SK-N-DZ (cell line): Measurements from ENCODE around the gene EDC3.

Source experiments
- DNase-seq: peaks from one replicate; pipeline ENCODE4 v3.0.0-alpha.2; 2015; ENCODE audit warnings: low spot score

Gene EDC3

DNA sequence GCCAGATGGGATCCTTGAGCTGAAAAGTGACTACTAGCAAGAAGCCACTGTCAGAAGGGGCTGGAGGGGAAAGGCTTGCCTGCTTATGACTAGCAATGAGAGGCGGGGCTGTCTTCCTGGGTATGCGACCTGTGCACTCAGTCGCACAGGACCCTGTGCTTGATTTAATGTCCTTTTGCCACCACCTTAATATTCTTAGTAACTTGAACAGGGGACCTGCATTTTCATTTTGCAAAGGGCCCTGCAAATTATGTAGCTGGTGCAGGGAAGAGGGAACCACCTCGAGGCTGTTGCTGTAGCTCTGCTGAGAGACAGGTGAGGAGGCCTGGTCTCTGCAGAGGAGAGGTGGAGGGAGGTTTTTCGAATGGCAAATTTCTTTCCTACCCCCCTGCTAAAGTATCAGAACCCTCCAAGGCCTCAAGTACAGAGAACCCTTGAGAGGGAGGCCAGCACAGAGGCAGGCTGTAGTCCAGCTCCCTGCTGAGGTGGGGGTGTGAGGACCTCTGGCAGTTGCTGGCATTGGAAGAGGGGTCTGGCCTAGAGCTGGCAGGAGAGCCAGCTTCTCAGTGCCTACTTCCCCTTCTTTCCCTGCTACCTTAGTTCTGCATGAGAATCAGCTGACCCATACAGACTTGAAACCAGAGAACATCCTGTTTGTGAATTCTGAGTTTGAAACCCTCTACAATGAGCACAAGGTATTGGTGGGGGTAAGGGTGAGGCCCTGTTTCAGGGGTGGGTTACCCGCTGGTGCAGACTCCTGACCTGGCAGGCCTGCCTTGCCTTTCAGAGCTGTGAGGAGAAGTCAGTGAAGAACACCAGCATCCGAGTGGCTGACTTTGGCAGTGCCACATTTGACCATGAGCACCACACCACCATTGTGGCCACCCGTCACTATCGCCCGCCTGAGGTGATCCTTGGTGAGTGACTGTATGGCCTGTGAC lies 68.8 kb downstream of the EDC3 start:
- DNase-seq: no peak

GRCh38 chr15:74626336-74626735 lies 69.5 kb downstream of the EDC3 start:
- DNase-seq: no peak

DNA sequence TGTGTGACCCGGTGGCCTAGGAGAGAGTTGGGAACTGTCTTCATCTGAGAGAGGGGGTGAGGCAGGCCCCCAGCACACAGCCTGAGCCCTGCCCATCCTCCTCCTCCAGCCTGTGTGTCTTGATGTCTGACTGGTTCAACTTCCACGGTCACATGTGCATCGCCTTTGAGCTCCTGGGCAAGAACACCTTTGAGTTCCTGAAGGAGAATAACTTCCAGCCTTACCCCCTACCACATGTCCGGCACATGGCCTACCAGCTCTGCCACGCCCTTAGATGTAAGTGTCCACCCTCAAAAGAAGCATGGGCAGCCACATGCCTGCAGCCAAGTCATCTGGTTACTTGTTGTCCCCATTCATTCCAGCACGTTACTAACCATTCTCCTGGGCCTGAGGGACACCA lies 70.1 kb downstream of the EDC3 start:
- no peak for DNase-seq

DNA sequence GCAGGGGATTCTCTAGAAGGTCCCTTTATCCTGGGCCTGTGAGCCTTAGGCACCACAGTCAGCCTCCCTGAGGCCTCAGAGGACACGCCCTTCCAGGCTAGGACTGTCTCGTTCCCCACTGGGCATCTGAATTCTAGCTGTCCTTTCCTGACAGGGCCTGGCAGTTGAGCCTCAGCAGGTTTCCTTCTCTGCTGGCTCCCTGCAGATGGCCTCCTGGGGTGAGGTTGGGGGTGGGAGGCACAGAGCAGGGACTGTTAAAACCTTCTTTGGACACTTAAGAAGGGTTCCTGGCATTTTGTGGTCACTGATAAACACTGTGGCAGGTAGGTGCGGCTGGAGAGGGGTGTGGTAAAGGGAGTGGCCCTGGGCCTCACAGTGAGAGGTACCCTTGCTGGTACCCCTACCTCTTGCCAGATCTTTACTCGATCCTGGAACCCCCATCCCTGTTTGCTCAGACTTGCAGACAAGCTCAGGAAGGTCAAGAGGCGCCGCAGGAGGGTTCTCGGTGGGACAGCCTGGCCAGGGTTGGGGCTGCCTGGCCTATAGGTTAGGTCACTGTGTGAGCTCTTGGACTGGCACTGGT lies 71.7 kb downstream of the EDC3 start:
- no peak for DNase-seq

GRCh38 chr15:74622758-74623157 lies 73.1 kb downstream of the EDC3 start:
- no peak for DNase-seq

DNA sequence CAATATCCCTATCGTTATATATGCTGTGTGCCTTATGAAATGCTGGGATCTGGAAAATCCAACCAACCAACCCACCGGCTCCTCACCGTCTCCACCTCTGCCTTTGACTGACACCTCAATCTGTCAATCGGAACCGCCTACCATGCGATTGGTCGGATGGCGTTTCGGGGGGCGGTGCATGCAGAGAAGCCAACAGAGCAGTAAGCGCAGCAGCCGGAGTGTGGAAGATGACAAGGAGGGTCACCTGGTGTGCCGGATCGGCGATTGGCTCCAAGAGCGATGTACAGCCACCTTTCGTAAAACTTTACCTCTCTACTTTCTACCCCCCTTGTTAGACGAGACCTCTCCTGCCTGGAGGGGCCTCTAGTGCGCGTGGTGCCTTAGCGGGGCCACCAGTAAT lies 73.9 kb downstream of the EDC3 start:
- DNase-seq: no peak

GRCh38 chr15:74621546-74621920 lies 74.3 kb downstream of the EDC3 start:
- DNase-seq: no peak

GRCh38 chr15:74620636-74621545 lies 74.9 kb downstream of the EDC3 start:
- peak; percentile 70 for DNase-seq

GRCh38 chr15:74619916-74620635 lies 75.7 kb downstream of the EDC3 start:
- DNase-seq: no peak

DNA sequence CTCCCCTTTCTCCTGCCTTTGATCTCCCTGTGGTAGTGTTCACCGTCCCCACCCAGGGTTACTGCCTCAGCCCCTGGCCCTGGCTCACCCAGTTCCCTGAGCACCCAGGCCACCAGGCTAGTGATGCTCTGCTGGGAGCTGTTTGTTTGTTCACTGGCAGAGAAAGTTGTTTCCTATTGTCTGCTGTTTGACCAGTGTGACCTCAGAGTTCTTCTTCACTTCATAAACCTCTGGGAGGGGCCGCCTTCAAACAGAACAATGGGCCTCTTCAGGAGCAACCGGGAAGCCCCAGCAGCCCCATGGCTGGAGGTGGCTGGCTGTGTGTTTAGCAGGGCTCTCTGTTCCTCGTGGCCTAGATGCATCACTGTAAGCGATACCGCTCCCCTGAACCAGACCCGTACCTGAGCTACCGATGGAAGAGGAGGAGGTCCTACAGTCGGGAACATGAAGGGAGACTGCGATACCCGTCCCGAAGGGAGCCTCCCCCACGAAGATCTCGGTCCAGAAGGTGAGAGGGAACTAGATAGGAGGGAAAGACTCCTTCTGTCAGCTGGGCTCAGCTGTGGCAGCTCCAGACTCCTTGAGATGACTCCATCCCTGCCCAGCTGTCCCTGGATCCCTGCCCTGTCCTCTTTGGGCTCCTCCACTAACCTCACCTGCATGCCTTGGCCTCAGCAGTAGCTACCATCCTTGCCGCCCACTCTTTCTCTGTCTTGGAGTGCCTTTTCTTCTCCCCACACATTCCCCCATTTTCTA lies 76.8 kb downstream of the EDC3 start:
- DNase-seq: no peak

DNA sequence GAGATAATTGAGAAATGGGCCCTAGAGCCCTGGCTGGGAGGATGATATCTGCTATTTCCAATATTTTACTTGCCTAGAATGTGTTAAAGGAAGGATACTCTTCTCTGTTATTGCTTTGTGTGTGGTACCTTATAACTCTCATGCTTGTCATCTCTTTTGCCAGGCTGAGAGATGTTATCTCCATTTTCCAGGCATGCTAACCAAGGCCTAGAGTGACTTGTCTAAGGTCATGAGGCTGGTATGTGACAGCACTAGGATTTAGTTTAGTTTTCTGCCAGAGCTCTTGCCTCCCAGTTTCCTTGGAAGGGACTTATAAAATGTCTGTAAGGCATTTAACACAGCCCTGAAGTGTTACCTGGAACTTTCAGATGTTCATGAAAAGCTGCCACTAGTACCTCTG lies 78.8 kb downstream of the EDC3 start:
- no peak for DNase-seq

DNA sequence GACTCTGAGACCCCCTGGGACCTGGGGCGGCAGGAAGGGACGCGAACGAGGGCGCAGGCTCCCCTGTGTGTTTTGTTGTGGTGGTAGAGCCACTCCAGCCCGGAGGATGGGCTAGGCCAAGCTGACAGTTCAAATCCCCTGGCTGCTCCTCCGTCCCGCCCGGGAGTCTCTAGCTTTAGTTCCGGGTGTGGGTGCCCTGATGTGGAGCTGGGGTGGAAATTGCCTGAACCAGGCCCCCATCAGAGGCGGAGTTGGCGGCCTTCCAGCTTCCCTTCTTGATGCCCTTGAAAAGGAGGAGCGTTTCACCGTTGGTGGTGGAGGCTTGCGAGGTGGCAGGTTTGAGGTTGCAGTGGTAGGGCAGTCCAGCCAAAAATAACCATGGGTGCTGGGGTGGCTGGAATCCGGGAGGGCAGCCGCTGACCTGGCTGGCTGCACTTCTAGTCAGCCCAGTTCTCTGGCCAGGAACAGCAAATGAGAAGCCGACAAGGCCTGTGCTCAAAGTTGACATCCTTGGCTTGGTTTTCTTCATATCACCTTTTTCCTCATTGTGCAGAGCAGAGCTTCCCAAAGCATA lies 79.4 kb downstream of the EDC3 start:
- no peak for DNase-seq

GRCh38 chr15:74615508-74616365 lies 80.1 kb downstream of the EDC3 start, which contains the start of gene CLK3:
Gene CLK3, plus strand, starts transcription at chr15:74615836. Its CDS starts 3,361 bp downstream, at chr15:74619197.
- peak; percentile 93 for DNase-seq

GRCh38 chr15:74614744-74615507 lies 80.9 kb downstream of the EDC3 start:
- DNase-seq: peak; percentile 75

DNA sequence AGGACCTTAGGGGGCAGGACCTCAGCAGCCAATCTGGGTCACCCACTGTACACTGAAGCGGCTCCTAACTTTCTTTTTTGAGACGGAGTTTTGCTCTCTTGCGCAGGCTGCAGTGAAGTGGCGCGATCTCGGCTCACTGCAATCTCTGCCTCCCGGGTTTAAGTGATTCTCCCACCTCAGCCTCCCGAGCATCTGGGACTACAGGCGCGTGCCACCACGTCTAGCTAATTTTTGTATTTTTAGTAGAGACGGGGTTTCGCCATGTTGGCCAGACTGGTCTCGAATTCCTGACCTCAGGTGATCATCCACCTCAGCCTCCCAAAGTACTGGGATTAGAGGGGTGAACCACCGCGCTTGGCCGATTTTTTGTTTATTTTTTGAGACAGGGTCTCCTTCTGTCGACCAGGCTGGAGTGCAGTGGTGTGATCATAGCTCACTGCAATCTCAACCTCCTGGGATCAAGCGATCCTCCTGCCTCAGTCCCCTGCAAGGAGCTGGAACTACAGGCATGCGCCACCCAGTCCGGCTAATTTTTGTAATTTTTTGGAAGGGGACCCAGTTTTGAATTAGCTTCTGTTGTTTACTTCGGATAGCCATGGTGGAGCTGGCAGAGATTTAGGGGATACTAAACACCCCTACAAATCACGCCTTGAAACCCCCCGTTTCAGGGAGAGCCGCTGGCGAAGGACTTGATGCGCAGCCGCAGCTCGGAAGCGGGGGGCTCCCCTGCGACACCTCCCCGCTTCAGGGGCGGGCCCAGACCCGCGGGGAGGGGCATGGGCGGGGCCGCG lies 81.7 kb downstream of the EDC3 start:
- peak; percentile 32 for DNase-seq

GRCh38 chr15:74613089-74613952 lies 82.5 kb downstream of the EDC3 start:
- DNase-seq: no peak

GRCh38 chr15:74612677-74613076 lies 83.1 kb downstream of the EDC3 start:
- no peak for DNase-seq
